GM19025 (cell line): Measurements from ENCODE around the gene ITGA3.
"Not testable (repeated sequence)": the region's sequence is repeated elsewhere in the genome, so short reads cannot be mapped to it uniquely, and the experiment has no call there.

Experiments used
- ATAC-seq: cut with Tn5 transposase; IDR thresholded peaks from one replicate; pipeline ENCODE4 v1.9.1; 2021; ENCODE audit warnings: mild to moderate bottlenecking, low read depth, moderate library complexity; ENCODE audit not compliant: unreplicated experiment

ITGA3 gene

GRCh38 chr17:50051082-50051576, 4.8 kb upstream of the ITGA3 start:
- ATAC-seq = no peak

- no peak for ATAC-seq
These were observed 4.3 kb upstream of the ITGA3 start for GRCh38 chr17:50051606-50052005.

- no peak for ATAC-seq
These were observed 3.6 kb upstream of the ITGA3 start for GRCh38 chr17:50052241-50052796.

GRCh38 chr17:50052822-50053653, 2.9 kb upstream of the ITGA3 start:
- ATAC-seq = no peak

- no peak for ATAC-seq
These were observed 2.3 kb upstream of the ITGA3 start for GRCh38 chr17:50053654-50053960.

- ATAC-seq = no peak
These were observed 870 bp upstream of the ITGA3 start for GRCh38 chr17:50055055-50055425.

GRCh38 chr17:50056217-50056960, 479 bp downstream of the ITGA3 start:
- ATAC-seq = peak; percentile 39

- ATAC-seq = no peak
These were observed 1.0 kb downstream of the ITGA3 start for GRCh38 chr17:50056961-50057330.

GRCh38 chr17:50057521-50057991, 1.6 kb downstream of the ITGA3 start:
- ATAC-seq = no peak

- no peak for ATAC-seq
These were observed 2.5 kb downstream of the ITGA3 start for GRCh38 chr17:50058296-50058953.

GRCh38 chr17:50059256-50059655, 3.3 kb downstream of the ITGA3 start:
- ATAC-seq = no peak

GRCh38 chr17:50059759-50060273, 3.9 kb downstream of the ITGA3 start:
- no peak for ATAC-seq

- ATAC-seq = no peak
These were observed 5.2 kb downstream of the ITGA3 start for GRCh38 chr17:50060951-50061712.

GRCh38 chr17:50061713-50062045, 5.8 kb downstream of the ITGA3 start:
- ATAC-seq = not testable (repeated sequence)

GRCh38 chr17:50062293-50063243, 6.7 kb downstream of the ITGA3 start:
- no peak for ATAC-seq

GRCh38 chr17:50063561-50064252, 7.8 kb downstream of the ITGA3 start:
- no peak for ATAC-seq

GRCh38 chr17:50064253-50065001, 8.5 kb downstream of the ITGA3 start:
- no peak for ATAC-seq

GRCh38 chr17:50065056-50065455, 9.1 kb downstream of the ITGA3 start:
- no peak for ATAC-seq
